OCI-LY3 (cell line): ENCODE data around the gene CERS6.

Experiments
- CTCF ChIP-seq: fragments of 200-600, 300-600 bp; sonication (generic); IDR thresholded peaks from 2 replicates; pipeline ENCODE4 v1.5.1; 2014; ENCODE audit warnings: antibody characterized with exemption, low read length, low read depth
- EZH2phosphoT487 ChIP-seq: fragments of 200-600 bp; shearing (Covaris generic); IDR thresholded peaks from 2 replicates; pipeline ENCODE4 v1.6.1; 2018; ENCODE audit warnings: antibody characterized with exemption, mixed run types, low read depth

GRCh38 chr2:168470320-168471162 lies 14.5 kb downstream of the CERS6 start:
- no peak for TF ChIP-seq CTCF
- TF ChIP-seq EZH2phosphoT487 = no peak
